ENCODE data around the gene AKIRIN2.
"Not testable (repeated sequence)": the region's sequence is repeated elsewhere in the genome, so short reads cannot be mapped to it uniquely, and the experiment has no call there.

Gene AKIRIN2

GRCh38 chr6:87722540-87723169 lies 20.6 kb upstream of the AKIRIN2 start:
- peak overlapping the region in 4 of 21 experiments; percentile 3 to 65 (median 36) for H3K27ac ChIP-seq
- no peak overlapping the region for H3K4me3 ChIP-seq

GRCh38 chr6:87721311-87721710 lies 19.3 kb upstream of the AKIRIN2 start:
- no peak overlapping the region for H3K4me3 ChIP-seq
- no peak overlapping the region for H3K27ac ChIP-seq

GRCh38 chr6:87718662-87719433 lies 16.8 kb upstream of the AKIRIN2 start:
- H3K4me3 ChIP-seq: no peak overlapping the region
- peak overlapping the region in 16 of 21 experiments; percentile 11 to 82 (median 46) for H3K27ac ChIP-seq

GRCh38 chr6:87716928-87717614 lies 15.0 kb upstream of the AKIRIN2 start:
- Histone ChIP-seq H3K27ac (peak overlapping the region in 5 of 21 experiments; percentile 35 to 70 (median 59)), H3K4me3 (no peak overlapping the region)

- Histone ChIP-seq H3K27ac (peak overlapping the region in 5 of 21 experiments; percentile 33 to 60 (median 44)), H3K4me3 (no peak overlapping the region)
Observed at GRCh38 chr6:87714093-87714842, 12.2 kb upstream of the AKIRIN2 start.

GRCh38 chr6:87712713-87713112 lies 10.7 kb upstream of the AKIRIN2 start:
- not testable (repeated sequence) for H3K27ac ChIP-seq, H3K4me3 ChIP-seq

GRCh38 chr6:87710090-87710489 lies 8.1 kb upstream of the AKIRIN2 start:
- H3K4me3 ChIP-seq: no peak overlapping the region
- no peak overlapping the region for H3K27ac ChIP-seq

- H3K27ac ChIP-seq, H3K4me3 ChIP-seq: not testable (repeated sequence)
Observed at GRCh38 chr6:87708581-87709427, 6.8 kb upstream of the AKIRIN2 start.

- Histone ChIP-seq H3K4me3 (no peak overlapping the region), H3K27ac (peak overlapping the region in 1 of 21 experiments; percentile 23)
Observed at GRCh38 chr6:87706187-87706966, 4.3 kb upstream of the AKIRIN2 start.

- Histone ChIP-seq H3K4me3 (no peak overlapping the region), H3K27ac (peak overlapping the region in 3 of 21 experiments; percentile 18 to 72 (median 49))
Observed at GRCh38 chr6:87705070-87705691, 3.1 kb upstream of the AKIRIN2 start.

GRCh38 chr6:87703039-87703438 lies 1.0 kb upstream of the AKIRIN2 start:
- Histone ChIP-seq H3K4me3 (peak overlapping the region; percentile 65 to 98 (median 79)), H3K27ac (peak overlapping the region in 18 of 21 experiments; percentile 63 to 99 (median 98))

- peak overlapping the region; percentile 65 to 98 (median 79) for H3K4me3 ChIP-seq
- peak overlapping the region in 20 of 21 experiments; percentile 63 to 99 (median 98) for H3K27ac ChIP-seq
Observed at GRCh38 chr6:87702589-87702945, 534 bp upstream of the AKIRIN2 start.

GRCh38 chr6:87701344-87701675 lies 723 bp downstream of the AKIRIN2 start:
- Histone ChIP-seq H3K27ac (peak overlapping the region; percentile 81 to 99 (median 98)), H3K4me3 (peak overlapping the region; percentile 65 to 98 (median 79))

- H3K27ac ChIP-seq: peak overlapping the region; percentile 81 to 99 (median 98)
- H3K4me3 ChIP-seq: peak overlapping the region; percentile 65 to 98 (median 79)
Observed at GRCh38 chr6:87700397-87701343, 1.4 kb downstream of the AKIRIN2 start.

GRCh38 chr6:87699576-87699975 lies 2.5 kb downstream of the AKIRIN2 start:
- Histone ChIP-seq H3K27ac (peak overlapping the region in 17 of 21 experiments; percentile 12 to 99 (median 98)), H3K4me3 (peak overlapping the region; percentile 65 to 98 (median 79))

- peak overlapping the region in 15 of 21 experiments; percentile 12 to 99 (median 53) for H3K27ac ChIP-seq
- peak overlapping the region in 6 of 7 experiments; percentile 65 to 94 (median 78) for H3K4me3 ChIP-seq
Observed at GRCh38 chr6:87698547-87699006, 3.5 kb downstream of the AKIRIN2 start.
